Cerebellar nuclear complex (tissue), 1 donor: ENCODE results near the gene PC.
A peak's percentile ranks its signal among the peaks of the same experiment; 100 is the strongest.

Source experiments
- DNase-seq, 2 experiments: peaks; one replicate each; lab custom pipeline; 2025; lab: John Stamatoyannopoulos, UW

PC gene

GRCh38 chr11:66882561-66883015 is 75.6 kb downstream of the PC start:
- no peak for DNase-seq

GRCh38 chr11:66881927-66882452 is 76.2 kb downstream of the PC start:
- no peak for DNase-seq

DNA sequence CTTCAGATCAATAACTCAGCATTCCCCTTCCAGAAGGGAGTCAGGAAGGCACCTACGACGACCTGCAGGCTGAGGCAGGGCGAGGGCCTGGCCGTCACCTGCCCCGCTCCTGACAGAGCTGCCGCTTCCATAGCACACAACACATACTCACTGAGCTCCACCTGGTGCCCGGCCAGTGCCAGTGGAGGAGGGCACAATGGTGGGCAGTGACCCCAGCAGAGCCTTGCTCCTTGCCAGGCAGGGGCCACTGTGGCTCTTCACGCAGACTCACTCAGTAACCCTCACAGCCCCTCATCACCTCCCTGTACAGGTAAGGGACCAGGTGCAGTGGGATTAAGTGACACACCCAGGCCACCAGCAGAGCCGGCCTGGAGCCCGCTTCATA is 76.7 kb downstream of the PC start:
- DNase-seq = no peak

DNA sequence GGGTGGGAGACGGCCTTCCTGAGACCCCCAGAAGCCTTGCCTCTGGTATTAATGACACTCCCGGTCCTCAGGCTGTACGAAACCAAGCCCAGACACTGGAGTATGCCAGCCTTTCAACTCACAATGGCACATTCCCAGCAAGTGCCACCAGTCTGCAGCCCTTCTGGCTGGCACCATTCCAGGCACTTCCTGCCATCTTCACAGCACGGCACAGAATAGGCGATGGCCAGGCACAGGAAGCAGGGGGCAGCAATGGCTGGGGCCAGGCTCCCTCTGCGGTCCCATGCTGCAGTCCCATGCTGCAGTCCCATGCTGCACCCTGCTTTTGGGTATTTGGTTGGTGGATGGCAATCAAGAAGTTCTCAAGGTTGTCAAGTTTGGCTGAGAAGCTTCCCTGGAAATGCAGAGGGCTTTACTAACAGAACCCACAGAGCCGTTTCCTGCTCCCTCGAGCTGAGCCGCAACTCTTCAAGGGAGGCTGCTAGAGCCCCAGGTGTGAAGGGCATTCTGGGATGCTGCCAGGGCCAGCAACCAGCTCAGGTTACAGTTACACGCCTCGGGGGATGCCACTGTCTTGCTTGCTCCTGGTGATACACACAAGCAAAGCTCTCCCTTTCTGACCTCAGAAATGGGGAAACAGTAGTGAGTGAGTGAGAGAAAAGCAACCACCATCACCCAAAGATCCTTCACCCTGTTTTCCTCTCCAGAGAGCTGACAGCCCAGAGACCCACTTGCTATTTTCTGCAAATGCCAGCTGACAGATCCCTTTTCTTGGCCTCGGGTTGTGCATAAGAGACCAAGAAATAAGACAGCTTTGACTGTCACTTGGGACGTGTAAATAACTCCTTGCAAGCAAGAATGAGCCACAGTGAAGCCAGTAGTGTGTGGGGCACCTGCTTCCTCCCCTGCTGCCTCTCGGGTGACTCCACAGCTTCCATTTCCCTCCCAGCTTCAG is 77.4 kb downstream of the PC start:
- DNase-seq = peak in 1 of 2 experiments; percentile 18

DNA sequence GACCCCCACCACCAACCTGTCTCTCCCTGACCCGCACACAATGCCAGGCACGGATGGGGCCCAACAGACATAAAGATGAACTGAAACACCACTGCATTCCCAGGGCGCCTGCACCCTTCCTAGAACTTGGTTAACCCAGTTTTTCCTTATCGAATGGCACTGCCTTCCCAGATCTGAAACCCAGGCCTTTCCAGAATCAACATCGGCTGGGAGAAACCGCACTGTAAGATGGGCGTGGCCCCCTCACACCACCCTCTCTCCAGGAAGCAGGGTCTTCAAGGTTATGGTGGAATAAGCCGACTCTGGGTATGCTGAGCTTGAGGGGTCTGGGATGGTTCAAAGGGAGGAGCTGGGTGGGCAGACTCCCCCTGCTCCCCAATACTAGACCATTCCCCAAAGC is 78.2 kb downstream of the PC start:
- no peak for DNase-seq

DNA sequence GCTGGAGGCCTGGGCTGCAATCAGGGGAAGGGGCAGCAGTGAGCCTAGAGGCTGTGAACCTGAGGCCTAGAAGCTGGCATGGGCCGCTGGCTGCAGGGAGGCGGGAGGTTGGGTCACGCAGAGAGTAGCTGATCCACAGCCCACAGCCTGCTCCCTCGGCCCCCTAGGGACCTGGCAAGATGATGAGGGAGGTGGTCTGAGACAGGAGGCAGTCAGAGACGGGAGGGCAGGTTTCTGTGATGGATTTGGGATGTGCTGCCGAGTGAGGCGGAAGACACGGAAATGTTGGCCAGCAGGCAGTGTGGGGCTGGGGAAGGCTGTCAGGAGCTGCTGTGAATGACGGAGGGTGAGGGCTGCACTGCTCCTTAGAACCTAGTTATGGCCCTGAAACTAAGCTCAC is 78.6 kb downstream of the PC start:
- no peak for DNase-seq

GRCh38 chr11:66879000-66879399 is 79.2 kb downstream of the PC start:
- DNase-seq = no peak

DNA sequence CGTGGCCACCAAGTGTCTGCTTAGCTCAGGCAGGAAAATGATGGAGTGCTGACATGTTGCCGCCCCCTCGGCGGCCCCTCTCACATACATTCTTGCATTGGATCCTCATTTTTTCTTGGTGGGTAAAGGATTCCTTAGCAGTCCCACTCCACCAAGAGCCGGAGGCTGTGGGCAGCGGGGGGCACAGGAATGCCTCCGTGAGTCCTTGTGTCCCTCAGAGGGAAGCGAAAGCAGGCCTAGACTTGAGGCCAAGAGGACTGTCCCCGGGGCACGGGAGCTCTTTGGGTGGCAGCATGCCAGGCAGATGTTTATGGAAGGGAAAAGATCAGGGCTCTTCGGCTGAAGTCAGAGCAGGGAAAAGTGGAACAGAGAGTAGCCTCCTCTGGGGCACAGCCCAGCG is 79.7 kb downstream of the PC start:
- no peak for DNase-seq

- DNase-seq = no peak
Observed at GRCh38 chr11:66877588-66878385, 80.4 kb downstream of the PC start.

DNA sequence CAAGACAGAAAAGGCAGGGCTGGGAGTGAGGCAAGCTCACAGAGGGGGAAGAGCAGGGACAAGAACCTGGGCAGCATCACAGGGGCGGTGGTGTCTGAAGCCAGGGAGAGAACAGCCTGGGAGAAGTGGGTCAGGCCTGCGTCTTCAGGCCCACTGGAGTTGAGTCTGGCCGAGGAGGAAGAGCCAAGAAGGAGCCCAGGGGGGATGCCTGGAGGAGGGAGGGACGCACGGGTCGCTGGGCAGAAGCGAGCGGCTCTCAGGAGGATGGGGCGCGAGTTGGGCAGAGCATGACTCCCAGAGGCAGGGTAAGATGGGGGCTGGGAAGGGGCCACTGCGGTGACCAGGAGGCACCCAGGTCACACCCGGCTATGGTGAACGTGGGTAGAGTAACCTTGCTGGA is 82.8 kb downstream of the PC start:
- no peak for DNase-seq

GRCh38 chr11:66874232-66874631 is 84.0 kb downstream of the PC start:
- no peak for DNase-seq

DNA sequence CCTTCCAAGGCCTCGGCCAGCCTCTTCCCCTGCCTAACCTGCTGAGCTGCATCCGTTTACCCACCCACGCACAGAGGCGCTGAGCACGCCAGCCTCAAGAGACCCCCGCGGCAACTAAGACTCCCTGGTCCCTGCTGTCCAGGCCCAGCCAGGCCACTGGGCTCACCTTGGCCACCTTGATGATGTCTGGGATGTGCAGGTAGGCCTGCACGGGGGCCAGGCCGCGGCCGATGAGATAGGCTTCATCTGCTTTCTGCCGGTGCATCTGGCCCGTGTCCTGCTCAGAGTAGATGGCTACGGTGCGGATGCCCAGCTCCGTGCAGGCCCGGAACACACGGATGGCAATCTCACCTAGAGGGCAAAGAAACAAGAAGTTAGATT is 86.7 kb downstream of the PC start:
- DNase-seq = no peak

- no peak for DNase-seq
Observed at GRCh38 chr11:66870616-66871520, 87.3 kb downstream of the PC start.

DNA sequence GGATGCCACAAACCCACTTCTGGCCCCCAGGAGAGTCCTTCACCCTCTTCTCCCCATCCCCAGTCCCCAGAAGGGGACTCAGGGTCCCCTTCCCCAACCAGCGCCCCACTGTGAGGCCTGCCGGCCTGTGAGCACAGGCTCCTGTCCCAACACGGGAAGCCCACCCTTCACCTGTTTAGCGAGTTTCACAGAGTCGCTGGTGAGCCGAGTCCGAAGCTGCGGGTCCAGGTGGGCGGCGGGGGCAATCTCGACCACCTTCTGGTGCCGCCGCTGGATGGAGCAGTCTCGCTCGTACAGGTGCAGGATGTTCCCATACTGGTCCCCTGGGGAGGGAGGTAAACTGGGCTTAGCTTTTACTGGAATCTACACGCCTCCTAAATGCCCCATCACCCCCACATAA is 88.1 kb downstream of the PC start:
- DNase-seq = no peak

DNA sequence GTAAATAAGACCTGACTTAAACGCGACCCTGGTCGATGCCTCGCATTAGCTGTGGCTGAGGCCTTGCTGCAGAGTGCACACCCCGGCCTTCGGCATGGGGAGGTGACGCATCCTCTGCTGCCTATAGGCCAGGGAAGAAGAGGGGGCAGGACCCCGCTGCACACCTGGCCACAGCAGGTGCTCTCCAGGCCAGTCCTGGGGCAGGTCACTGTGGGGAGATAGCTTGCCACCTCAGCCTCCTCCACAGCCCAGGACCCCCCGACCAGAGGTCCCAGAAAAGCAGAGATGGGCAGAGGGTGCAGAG is 88.7 kb downstream of the PC start:
- DNase-seq = no peak

GRCh38 chr11:66868726-66869566 is 89.2 kb downstream of the PC start:
- DNase-seq = no peak

- no peak for DNase-seq
Observed at GRCh38 chr11:66868082-66868725, 90.0 kb downstream of the PC start.

DNA sequence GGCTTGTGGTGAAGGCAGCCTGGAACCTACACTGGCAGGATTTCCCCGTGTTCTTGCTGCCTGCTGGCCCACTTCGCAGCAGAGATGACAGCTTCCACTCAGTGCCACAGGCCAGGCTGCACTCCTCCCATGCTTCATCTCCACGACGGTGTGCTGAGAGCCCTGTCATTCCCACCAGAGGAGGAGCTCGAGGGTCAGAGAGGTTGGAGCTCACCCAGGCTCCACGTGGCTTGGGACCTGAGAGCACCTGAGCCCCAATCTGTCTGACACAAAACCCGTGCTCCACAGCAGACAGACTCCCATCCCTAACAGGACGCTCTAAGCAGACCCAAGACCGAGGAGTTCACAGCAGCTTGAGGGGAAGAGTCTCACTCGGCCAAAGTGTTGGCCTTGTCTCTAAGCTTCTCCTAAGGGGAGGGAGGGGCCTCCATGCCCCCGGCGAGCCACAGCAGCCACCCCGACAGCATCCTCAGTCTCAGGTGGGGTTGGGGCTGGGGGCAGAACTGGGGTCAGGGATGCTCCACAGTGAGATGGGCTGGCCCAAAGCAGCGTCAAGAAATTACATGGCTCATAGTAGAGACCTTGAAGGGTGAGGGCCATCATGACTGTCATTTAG is 90.7 kb downstream of the PC start:
- DNase-seq = no peak

DNA sequence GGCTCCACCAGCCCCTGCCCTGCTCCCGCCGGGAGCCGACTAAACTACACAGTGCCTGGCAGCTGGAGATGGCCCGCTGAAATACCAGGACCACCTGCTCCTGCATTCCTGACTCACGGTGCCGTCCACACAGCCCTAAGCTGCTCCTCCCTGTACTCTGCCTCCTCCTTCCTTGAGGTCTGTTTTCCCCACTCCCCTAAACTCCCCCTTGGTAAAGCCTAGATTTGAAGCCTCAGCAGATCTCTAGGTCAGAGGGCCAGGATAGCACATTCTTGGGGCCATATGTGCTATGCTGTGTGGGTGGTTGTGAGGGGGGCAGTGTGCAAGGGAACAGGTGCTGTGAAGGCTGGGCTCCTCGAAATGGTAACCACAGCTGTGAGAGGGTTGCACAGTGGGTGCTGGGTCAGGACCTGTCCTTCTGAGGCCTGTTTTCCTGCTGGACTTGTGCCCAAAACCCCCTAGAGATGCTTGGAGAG is 91.6 kb downstream of the PC start:
- no peak for DNase-seq

GRCh38 chr11:66866007-66866406 is 92.2 kb downstream of the PC start:
- DNase-seq = no peak
